HUES6 (cell line): ENCODE measurements around the gene SLC9A9.

Experiments used
- H3K27ac ChIP-seq: 2 replicates; pipeline ENCODE4 v1.7.0; 2013; ENCODE audit warnings: low read depth, mild to moderate bottlenecking, low read length, inconsistent platforms
- H3K27me3 ChIP-seq: 2 replicates; pipeline ENCODE4 v1.6.1; 2013; ENCODE audit warnings: low read length; ENCODE audit not compliant: control insufficient read depth, insufficient read depth
- H3K36me3 ChIP-seq: 2 replicates; pipeline ENCODE4 v1.6.1; 2013; ENCODE audit warnings: low read length; ENCODE audit not compliant: control insufficient read depth, insufficient read depth
- H3K4me1 ChIP-seq: 2 replicates; pipeline ENCODE4 v1.6.1; 2013; ENCODE audit warnings: low read length; ENCODE audit not compliant: control insufficient read depth, insufficient read depth
- H3K4me3 ChIP-seq: 2 replicates; pipeline ENCODE4 v1.5.1; 2013; ENCODE audit warnings: low read depth, low read length
- H3K9ac ChIP-seq: one replicate; pipeline ENCODE4 v1.6.1; 2013; ENCODE audit warnings: mild to moderate bottlenecking, low read length
- H3K9me3 ChIP-seq: 2 replicates; pipeline ENCODE4 v1.6.1; 2013; ENCODE audit warnings: low read depth, low read length; ENCODE audit not compliant: control insufficient read depth, insufficient read depth

Gene SLC9A9

DNA sequence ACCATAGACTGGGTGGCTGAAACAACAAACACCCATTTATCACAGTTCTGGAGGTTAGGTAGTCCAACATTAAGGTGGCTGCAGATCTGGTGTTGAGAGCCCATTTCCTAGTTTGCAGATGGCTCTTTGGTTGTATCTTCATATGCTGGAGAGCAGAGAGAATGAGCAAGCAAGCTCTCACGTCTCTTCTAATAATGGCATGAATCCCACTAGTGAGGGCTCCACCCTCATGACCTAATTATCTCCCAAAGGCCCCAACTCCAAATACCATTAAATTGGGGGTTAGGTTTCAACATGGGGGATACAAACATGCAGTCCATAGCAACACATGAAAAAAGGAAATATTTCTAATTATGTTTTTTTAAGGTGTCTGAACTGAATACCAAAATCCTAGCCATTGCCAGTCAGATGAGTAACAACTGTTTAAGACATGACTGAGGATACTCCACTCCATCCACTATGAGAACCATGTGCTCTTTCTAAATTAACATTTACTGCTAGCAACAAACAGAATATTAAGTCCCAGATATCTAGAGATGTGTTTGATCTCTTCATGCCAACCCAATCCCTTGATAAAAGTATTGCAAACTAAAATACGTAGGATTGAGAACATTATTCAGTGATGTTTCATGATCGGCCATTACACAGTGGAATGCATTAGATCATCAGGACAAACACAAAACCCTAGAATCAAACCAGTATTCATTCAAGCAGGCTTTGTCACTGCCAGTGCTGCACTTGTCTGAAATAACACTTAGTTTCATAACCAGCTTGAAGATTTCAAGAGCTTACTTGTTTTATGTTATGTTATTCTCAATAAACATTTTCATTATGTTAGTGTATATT is 340.3 kb downstream of the SLC9A9 start:
- Histone ChIP-seq H3K4me3 (no peak overlapping the region), H3K4me1 (no peaks in the 10 kb centered on the region), H3K9me3 (no peaks in the 10 kb centered on the region), H3K9ac (no peak overlapping the region), H3K27me3 (no peaks in the 10 kb centered on the region), H3K27ac (no peak overlapping the region), H3K36me3 (no peaks in the 10 kb centered on the region)

- Histone ChIP-seq H3K4me3 (no peak overlapping the region), H3K9ac (no peak overlapping the region), H3K36me3 (no peaks in the 10 kb centered on the region), H3K27ac (no peak overlapping the region), H3K27me3 (no peaks in the 10 kb centered on the region), H3K4me1 (peaks cover 8% of the 10 kb centered on the region; the same call in 1 of the 2 replicates), H3K9me3 (no peaks in the 10 kb centered on the region)
Observed at GRCh38 chr3:143506190-143506589, 342.1 kb downstream of the SLC9A9 start.

- Histone ChIP-seq H3K9ac (no peak overlapping the region), H3K27me3 (no peaks in the 10 kb centered on the region), H3K4me1 (peaks cover 8% of the 10 kb centered on the region; the same call in 1 of the 2 replicates), H3K4me3 (no peak overlapping the region), H3K27ac (no peak overlapping the region), H3K36me3 (no peaks in the 10 kb centered on the region), H3K9me3 (no peaks in the 10 kb centered on the region)
Observed at GRCh38 chr3:143503325-143503885, 344.9 kb downstream of the SLC9A9 start.

DNA sequence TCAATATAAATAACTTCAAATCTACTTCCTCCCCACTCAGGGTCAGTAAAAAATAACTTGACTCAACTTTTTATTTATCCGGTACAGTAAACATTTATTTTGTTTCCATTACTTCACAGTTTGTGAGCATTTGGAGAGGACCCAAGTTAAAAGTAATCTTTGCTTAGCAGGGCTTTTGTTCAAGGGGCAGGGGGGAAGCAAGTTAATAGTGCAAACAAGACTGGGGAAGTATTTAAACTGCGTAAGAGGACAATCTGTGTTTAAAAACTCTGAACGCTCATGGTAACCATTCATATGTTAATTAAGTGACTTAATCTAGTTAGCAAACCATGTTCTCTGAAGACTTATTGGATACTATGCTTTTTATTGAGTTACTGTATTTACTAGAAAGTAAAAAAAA is 346.2 kb downstream of the SLC9A9 start:
- Histone ChIP-seq H3K36me3 (no peaks in the 10 kb centered on the region), H3K9ac (no peak overlapping the region), H3K4me1 (peaks cover 8% of the 10 kb centered on the region; the same call in 1 of the 2 replicates), H3K9me3 (no peaks in the 10 kb centered on the region), H3K27ac (peak overlapping the region; percentile 6; the same call in 1 of the 2 replicates), H3K4me3 (no peak overlapping the region), H3K27me3 (no peaks in the 10 kb centered on the region)

GRCh38 chr3:143497382-143497781 is 350.9 kb downstream of the SLC9A9 start:
- Histone ChIP-seq H3K4me1 (peaks cover 8% of the 10 kb centered on the region; the same call in 1 of the 2 replicates), H3K27ac (no peak overlapping the region), H3K9me3 (no peaks in the 10 kb centered on the region), H3K36me3 (no peaks in the 10 kb centered on the region), H3K27me3 (no peaks in the 10 kb centered on the region), H3K4me3 (no peak overlapping the region), H3K9ac (no peak overlapping the region)

GRCh38 chr3:143496191-143496590 is 352.1 kb downstream of the SLC9A9 start:
- H3K4me1 ChIP-seq, result no peaks in the 10 kb centered on the region
- no peaks in the 10 kb centered on the region for H3K27me3 ChIP-seq
- no peaks in the 10 kb centered on the region for H3K36me3 ChIP-seq
- no peak overlapping the region for H3K4me3 ChIP-seq
- H3K9me3 ChIP-seq, result no peaks in the 10 kb centered on the region
- H3K27ac ChIP-seq, result no peak overlapping the region
- no peak overlapping the region for H3K9ac ChIP-seq

DNA sequence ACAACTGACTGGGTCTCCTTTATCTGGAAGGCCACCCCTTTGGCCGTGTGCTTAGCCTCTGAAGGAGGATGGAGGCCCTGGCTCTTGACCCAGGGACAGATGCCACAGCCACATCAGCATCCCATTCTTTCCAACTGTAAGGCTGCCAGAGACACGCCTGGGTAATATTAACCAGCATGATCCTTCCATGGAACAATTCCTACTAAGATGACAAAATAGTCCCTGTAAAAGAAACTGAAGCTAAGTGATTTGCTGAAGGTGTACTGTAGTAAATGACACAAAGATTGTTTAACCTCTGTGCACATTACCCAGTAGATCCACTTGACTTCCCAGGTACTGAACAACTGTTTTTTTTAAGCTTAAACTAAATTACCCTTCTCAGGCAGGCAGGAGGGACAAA is 352.7 kb downstream of the SLC9A9 start:
- no peaks in the 10 kb centered on the region for H3K9me3 ChIP-seq
- no peaks in the 10 kb centered on the region for H3K36me3 ChIP-seq
- no peaks in the 10 kb centered on the region for H3K27me3 ChIP-seq
- H3K4me3 ChIP-seq, result no peak overlapping the region
- H3K9ac ChIP-seq, result no peak overlapping the region
- H3K27ac ChIP-seq, result no peak overlapping the region
- no peaks in the 10 kb centered on the region for H3K4me1 ChIP-seq

DNA sequence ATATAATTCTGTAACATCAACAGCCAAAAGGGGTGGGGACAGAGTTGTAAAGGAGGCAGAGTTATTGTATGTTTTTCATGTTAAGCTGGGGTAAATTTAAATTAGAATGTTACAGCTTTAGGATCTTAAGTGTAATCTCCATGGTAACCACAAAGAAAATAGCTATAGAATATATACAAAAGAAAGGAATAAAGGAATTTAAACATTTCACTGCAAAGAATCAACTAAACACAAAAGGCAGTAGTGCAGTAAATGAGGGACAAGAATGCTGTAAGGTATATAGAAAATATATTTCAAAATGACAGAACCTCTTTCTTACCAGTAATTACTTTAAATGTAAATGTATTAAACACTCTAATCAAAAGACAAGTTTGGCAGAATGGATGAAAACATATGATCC is 361.7 kb downstream of the SLC9A9 start:
- Histone ChIP-seq H3K9ac (no peak overlapping the region), H3K4me3 (no peak overlapping the region), H3K4me1 (no peaks in the 10 kb centered on the region), H3K27me3 (no peaks in the 10 kb centered on the region), H3K27ac (no peak overlapping the region), H3K36me3 (no peaks in the 10 kb centered on the region), H3K9me3 (no peaks in the 10 kb centered on the region)

DNA sequence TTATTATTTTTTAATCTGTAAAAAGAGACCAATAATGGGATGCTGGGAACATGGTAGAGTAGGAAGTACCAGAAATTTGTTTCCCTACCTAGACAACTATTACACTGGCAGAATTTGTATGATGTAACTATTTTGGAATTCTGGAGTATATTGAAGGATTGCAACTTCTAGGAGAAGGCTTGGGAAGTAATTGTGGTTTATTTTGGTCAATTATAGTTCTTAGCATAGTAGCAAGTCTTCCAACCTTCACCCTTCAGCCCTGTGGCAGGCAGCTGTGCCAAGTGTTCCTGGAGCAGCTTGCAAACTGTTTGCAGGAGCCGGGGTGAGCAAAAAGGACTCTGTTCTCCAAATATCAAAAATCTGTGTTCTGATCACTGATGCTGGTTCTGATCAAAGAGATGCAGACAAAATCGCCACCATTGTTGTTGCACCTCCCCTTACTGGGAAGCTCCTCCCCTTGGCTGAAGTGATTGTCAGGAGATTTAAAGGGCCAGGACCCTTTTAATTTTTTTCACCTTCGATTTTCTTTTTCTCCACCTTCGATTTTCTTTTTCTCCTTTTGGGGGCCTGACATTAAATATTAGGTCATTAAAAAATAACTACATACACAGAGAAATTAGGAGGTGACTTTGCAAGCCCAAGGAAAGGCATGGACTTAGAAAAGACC is 363.3 kb downstream of the SLC9A9 start:
- no peak overlapping the region for H3K27ac ChIP-seq
- no peaks in the 10 kb centered on the region for H3K9me3 ChIP-seq
- H3K9ac ChIP-seq, result no peak overlapping the region
- H3K27me3 ChIP-seq, result no peaks in the 10 kb centered on the region
- no peaks in the 10 kb centered on the region for H3K4me1 ChIP-seq
- H3K36me3 ChIP-seq, result no peaks in the 10 kb centered on the region
- H3K4me3 ChIP-seq, result no peak overlapping the region

- no peak overlapping the region for H3K27ac ChIP-seq
- no peak overlapping the region for H3K4me3 ChIP-seq
- H3K36me3 ChIP-seq, result no peaks in the 10 kb centered on the region
- no peaks in the 10 kb centered on the region for H3K9me3 ChIP-seq
- H3K27me3 ChIP-seq, result no peaks in the 10 kb centered on the region
- peaks cover 3% of the 10 kb centered on the region for H3K4me1 ChIP-seq
- H3K9ac ChIP-seq, result no peak overlapping the region
Observed at GRCh38 chr3:143483214-143483613, 365.1 kb downstream of the SLC9A9 start.
